Pancreas (tissue), 10 donors: Measurements from ENCODE around the gene ARID3B. TPM values are rescaled to one million over a fixed set of nuclear protein-coding genes. Genes with fewer than 3 reads are reported as not detected.

Experiments
- ATAC-seq, 4 donors: fragments of 200-7000 bp; cut with Tn5 transposase; one replicate each; pipeline versions ENCODE4 v1.8.0 to v1.9.1; 2020; ENCODE audit warnings: mild to moderate bottlenecking in 4 of 4, moderate library complexity in 4 of 4
- DNase-seq, 6 donors: peaks; one replicate each; pipeline ENCODE4 v3.0.0-alpha.2; 2020
- FAIRE-seq: peaks from 2 replicates; lab custom pipeline; 2012; peaks lifted over from hg19 to GRCh38; lab: Jason Lieb, UNC
- H3K27ac ChIP-seq, 4 donors: fragments of 200-600 bp; sonication (generic); 1 replicate in 3 of 4; 2 replicates in 1 of 4; pipeline versions ENCODE4 v1.5.0 to v1.8.0; 2020
- H3K27me3 ChIP-seq, 4 donors: fragments of 200-600 bp; one replicate each; pipeline ENCODE4 v1.8.0; 2021
- H3K36me3 ChIP-seq, 3 donors: fragments of 200-600 bp; sonication (generic) in 1 of 3; one replicate each; pipeline versions ENCODE4 v1.5.0 to v1.8.0; 2020 to 2021
- H3K4me1 ChIP-seq, 3 donors: fragments of 200-600 bp; one replicate each; pipeline ENCODE4 v1.8.0; 2021
- H3K4me3 ChIP-seq, 4 donors: fragments of 200-600 bp; sonication (generic) in 2 of 4; one replicate each; pipeline versions ENCODE4 v1.5.0 to v1.8.0; 2020 to 2021
- H3K9me3 ChIP-seq, 4 donors: fragments of 200-600 bp; one replicate each; pipeline ENCODE4 v1.8.0; 2021
- WGBS, 2 donors: extraction: QIAGEN DNeasy Blood & Tissue Kit; methylation state at CpG; one replicate each; pipeline ENCODE4 v1.1.7; 2013; 5-methylcytosine and 5-hydroxymethylcytosine counted together
- intact Hi-C, 3 donors: fragments of 100-400 bp; cut with DNase I; formaldehyde crosslinking; loops; one replicate each; pipeline versions ENCODE4 v1.11.1 to v1.14.2; 2022
- polyA plus RNA-seq, 2 donors: library from polyadenylated mRNA; stranded (reverse); fragments of 200-250 nt; gene quantifications; one replicate each; pipeline ENCODE4 v1.2.3, GENCODE V29; 2013
- total RNA-seq, 6 donors: library from RNA; stranded (reverse); fragmentation: NEBNext Ultra II Directional in 4 of 6; extraction: Animal tissue kit (Norgen Biotek cat#: 25700) in 4 of 6; gene quantifications; one replicate each; pipeline versions ENCODE4 v1.2.1 to v1.2.4, GENCODE V29; 2021 to 2023
- TF ChIP-seq, protein P1 (sequence below), 4 donors: fragments of 200-600 bp; sonication (generic) in 3 of 4; IDR thresholded peaks; one replicate each; pipeline versions ENCODE4 v1.5.0 to v1.8.0; 2021; ENCODE audit warnings: antibody characterized with exemption in 4 of 4
- donor health status: healthy with polysubstance abuse.
- donor health status: DM: no; HTN: no; CAD: no; lungs with moderate emphysema.
- donor health status: DM: no; HTN: no; CAD: no.
- donor health status: control.
- donor health status: control.
- donor health status: Bipolar disorder and iron deficiency.
- donor health status: DM: yes; HTN: yes; CAD: no.
- donor health status: DM: no; HTN: no; CAD: no.
- donor health status: DM: no; HTN: no; CAD: no.
- donor health status: DM: yes; HTN: yes; CAD: no.

Gene ARID3B
- total and polyA plus RNA-seq, 8 donors, result 2.9 to 4.8 (median 3.8) TPM

DNA sequence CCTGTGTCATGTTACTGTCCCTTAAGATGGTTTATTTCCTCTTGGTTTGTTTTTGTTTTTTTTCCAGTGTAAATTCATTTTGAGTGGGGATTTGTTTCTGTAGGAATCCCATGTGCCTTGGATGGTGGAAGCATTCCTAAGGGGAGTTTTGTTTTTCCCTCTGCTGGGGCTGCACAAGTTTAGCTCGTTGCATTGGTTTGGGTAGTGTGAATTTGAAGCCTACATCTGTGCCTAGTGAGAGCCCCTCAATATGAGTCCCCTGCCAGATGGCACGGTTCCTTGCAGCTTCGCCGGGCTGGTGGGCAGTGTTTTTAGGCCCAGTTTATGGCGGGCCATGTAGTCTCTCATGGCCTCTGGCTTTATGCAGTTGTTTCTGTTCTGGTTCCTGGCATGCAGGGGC lies 17.7 kb downstream of the ARID3B start:
- FAIRE-seq (no peak), DNase-seq (no peak), ATAC-seq (no peak)
- Histone ChIP-seq H3K27me3 (no peaks in the 10 kb centered on the region), H3K4me1 (no peaks in the 10 kb centered on the region), H3K4me3 (no peak overlapping the region), H3K9me3 (no peaks in the 10 kb centered on the region), H3K27ac (no peak overlapping the region), H3K36me3 (no peaks in the 10 kb centered on the region)
- TF ChIP-seq, protein P1, sequence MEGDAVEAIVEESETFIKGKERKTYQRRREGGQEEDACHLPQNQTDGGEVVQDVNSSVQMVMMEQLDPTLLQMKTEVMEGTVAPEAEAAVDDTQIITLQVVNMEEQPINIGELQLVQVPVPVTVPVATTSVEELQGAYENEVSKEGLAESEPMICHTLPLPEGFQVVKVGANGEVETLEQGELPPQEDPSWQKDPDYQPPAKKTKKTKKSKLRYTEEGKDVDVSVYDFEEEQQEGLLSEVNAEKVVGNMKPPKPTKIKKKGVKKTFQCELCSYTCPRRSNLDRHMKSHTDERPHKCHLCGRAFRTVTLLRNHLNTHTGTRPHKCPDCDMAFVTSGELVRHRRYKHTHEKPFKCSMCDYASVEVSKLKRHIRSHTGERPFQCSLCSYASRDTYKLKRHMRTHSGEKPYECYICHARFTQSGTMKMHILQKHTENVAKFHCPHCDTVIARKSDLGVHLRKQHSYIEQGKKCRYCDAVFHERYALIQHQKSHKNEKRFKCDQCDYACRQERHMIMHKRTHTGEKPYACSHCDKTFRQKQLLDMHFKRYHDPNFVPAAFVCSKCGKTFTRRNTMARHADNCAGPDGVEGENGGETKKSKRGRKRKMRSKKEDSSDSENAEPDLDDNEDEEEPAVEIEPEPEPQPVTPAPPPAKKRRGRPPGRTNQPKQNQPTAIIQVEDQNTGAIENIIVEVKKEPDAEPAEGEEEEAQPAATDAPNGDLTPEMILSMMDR (IDR thresholded peaks at IDR 0.05), result no peak
- 93 to 96% methylated on average over 5 of the region's 5 CpGs for whole genome bisulfite sequencing, 2 donors
- intact Hi-C loops, result no loop called here

DNA sequence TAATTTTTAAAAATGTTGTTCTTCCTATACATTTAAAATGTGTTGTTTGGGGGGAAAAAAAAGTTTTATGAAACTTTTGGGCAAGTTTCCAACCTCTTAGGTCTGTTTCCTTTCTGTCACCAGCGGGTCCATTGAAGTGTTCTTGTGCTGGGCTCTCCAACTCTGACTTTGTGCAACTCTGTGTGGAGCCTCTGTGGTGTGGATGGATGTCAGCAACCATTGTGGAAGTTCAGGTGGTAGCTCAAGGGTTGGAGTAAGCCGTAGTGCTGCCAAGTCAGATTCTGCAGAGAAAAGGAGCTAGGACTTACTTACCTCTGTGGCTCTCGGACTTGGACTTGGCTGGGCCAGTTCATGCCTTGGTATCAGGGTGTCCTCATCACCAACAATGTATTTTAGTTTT lies 22.4 kb downstream of the ARID3B start:
- intact Hi-C loops, result no loop called here
- WGBS, 2 donors, result 90 to 96% methylated on average over 3 of the region's 3 CpGs

DNA sequence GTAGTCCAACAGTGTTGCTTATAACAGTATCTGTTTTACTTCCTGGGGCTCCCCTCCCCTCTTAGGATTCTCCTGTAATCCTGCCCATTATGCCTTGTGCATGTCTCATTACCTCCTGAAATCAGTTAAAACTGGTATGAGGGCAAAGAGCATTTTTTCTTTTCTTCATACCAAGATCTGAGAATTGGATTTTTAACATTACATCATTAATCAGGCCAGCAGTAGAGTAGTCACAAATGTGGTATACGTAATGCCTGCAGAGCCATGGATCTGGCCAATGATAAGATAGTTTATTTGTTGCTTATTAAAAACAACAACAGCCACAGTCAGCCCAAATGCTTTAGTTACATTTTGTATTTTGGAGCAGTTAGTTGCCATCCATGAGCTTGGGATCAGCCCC lies 23.2 kb downstream of the ARID3B start:
- TF ChIP-seq, protein P1 (IDR thresholded peaks at IDR 0.05), result no peak
- Histone ChIP-seq H3K4me3 (no peak overlapping the region), H3K4me1 (no peaks in the 10 kb centered on the region), H3K27ac (no peak overlapping the region), H3K9me3 (no peaks in the 10 kb centered on the region), H3K36me3 (no peaks in the 10 kb centered on the region), H3K27me3 (no peaks in the 10 kb centered on the region)
- FAIRE-seq (no peak), ATAC-seq (no peak), DNase-seq (no peak)
- intact Hi-C loops, result no loop called here
- 96 to 97% methylated on average over 1 of the region's 1 CpG for WGBS, 2 donors

More for the DNA sequence above, 22.4 kb downstream of the ARID3B start:
- Histone ChIP-seq H3K4me3 (no peak overlapping the region), H3K36me3 (no peaks in the 10 kb centered on the region), H3K27me3 (no peaks in the 10 kb centered on the region), H3K27ac (no peak overlapping the region), H3K9me3 (no peaks in the 10 kb centered on the region), H3K4me1 (no peaks in the 10 kb centered on the region)
- TF ChIP-seq, protein P1 (IDR thresholded peaks at IDR 0.05), result no peak
- DNase-seq (no peak), ATAC-seq (no peak), FAIRE-seq (no peak)

DNA sequence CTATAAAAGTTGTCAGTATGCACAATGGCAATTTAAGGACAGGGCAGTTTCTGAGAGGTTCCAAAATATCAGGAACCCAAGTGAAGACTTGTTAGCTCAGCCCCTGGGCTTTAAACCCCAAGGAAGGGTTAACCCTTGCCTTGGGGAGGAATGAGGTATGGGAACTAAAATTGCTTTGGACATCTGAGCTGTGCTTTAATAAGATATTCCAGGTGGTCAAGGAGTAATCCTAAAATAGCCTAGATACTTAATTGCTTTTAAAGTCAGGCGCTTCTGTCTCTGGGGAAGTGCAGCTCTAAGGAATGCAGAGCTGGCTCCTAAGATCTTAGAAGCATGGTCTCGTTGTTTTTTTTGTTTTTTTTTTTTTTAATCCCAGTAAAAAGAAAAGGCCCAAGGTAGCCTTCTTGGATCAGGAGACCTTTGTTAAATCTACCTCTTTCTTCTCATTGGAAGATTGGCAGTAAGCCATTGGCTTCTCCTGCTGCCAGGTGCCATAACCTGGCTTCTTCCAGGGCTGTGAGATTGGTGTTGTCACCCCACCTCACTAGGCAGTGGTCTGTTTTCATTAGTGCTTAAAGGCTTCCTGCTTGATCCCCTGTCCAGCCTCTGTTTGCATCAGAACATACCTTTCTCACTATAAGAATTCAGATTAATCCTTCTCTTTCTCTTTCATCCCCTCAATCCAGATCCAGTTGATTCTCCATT lies 24.5 kb downstream of the ARID3B start:
- Histone ChIP-seq H3K4me1 (no peaks in the 10 kb centered on the region), H3K4me3 (no peak overlapping the region), H3K27me3 (no peaks in the 10 kb centered on the region), H3K36me3 (no peaks in the 10 kb centered on the region), H3K9me3 (no peaks in the 10 kb centered on the region), H3K27ac (no peak overlapping the region)
- DNase-seq (no peak), ATAC-seq (no peak), FAIRE-seq (no peak)
- TF ChIP-seq, protein P1 (IDR thresholded peaks at IDR 0.05), result no peak
- 59 to 69% methylated on average over 2 of the region's 2 CpGs for WGBS, 2 donors
- intact Hi-C loops, result no loop called here

DNA sequence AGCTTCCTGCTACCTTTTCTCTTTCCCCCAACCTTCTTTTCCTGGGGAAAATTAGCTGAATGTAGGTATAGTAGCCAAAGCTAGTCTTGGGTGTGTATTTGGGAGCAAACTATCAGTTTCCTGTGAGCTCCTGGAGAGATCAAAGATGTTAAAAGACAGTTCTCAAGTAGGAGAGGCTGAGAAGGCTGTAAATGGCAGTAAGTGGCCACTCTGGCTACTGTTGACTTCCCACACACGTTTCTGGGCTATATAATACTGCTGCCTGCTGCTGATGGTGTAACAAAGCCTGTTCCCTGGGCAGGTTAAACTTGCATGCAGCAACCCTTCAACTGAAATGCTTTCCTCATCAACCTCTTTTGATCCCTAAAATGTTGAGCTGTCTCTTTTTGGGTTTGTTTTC lies 27.6 kb downstream of the ARID3B start:
- no peaks in the 10 kb centered on the region for H3K36me3 ChIP-seq
- DNase-seq, result no peak
- TF ChIP-seq, protein P1 (IDR thresholded peaks at IDR 0.05), result no peak
- H3K9me3 ChIP-seq, result no peaks in the 10 kb centered on the region
- no peaks in the 10 kb centered on the region for H3K27me3 ChIP-seq
- intact Hi-C loops, result no loop called here
- H3K27ac ChIP-seq, result no peak overlapping the region
- no peaks in the 10 kb centered on the region for H3K4me1 ChIP-seq
- 48 to 64% methylated on average over 1 of the region's 1 CpG for WGBS, 2 donors
- no peak for ATAC-seq
- no peak overlapping the region for H3K4me3 ChIP-seq
- no peak for FAIRE-seq
